HepG2 (cell line): Measurements from ENCODE around the gene AGBL3. TPM values are rescaled to one million over a fixed set of nuclear protein-coding genes. Genes with fewer than 3 reads are reported as not detected.

Experiments
- ATAC-seq: fragments of 200-7000 bp; cut with Tn5 transposase; 3 replicates; pipeline ENCODE4 v1.9.1; 2020; ENCODE audit warnings: mild to moderate bottlenecking, moderate library complexity
- BruUV-seq: library from RNA; stranded (reverse); fragments of 400-500 nt; replicated peaks from 2 replicates; lab custom pipeline; 2021; lab: Mats Ljungman, UMichigan
- CTCF ChIA-PET: fragments of 300-600 bp; formaldehyde crosslinking; extraction: SDS; loops from one replicate; lab custom pipeline; 2021; ENCODE audit warnings: low total read pairs, inconsistent platforms, low intra/inter-chr PET ratio; lab: Yijun Ruan, JAX
- POLR2A ChIA-PET: fragments of 350-600 bp; sonication (Branson Sonifier 250); formaldehyde crosslinking; loops from one replicate; lab custom pipeline; 2020; ENCODE audit warnings: antibody characterized with exemption, inconsistent platforms; lab: Yijun Ruan, JAX
- DNase-seq: peaks from one replicate; pipeline ENCODE4 v3.0.0-alpha.2; 2015; ENCODE audit warnings: low spot score
- FAIRE-seq: peaks from 3 replicates; lab custom pipeline; 2011; peaks lifted over from hg19 to GRCh38; lab: Jason Lieb, UNC
- H2AFZ ChIP-seq: one replicate; pipeline ENCODE4 v1.6.1; 2011; ENCODE audit warnings: low read length, inconsistent platforms
- H3K27ac ChIP-seq: fragments of 300-600 bp; 3 replicates; pipeline ENCODE4 v1.8.0; 2011; ENCODE audit warnings: mixed run types, mild to moderate bottlenecking, mixed read lengths, low read length, inconsistent platforms; ENCODE audit not compliant: insufficient read depth; ENCODE audit errors: extremely low read length
- H3K27me3 ChIP-seq, 2 experiments: fragments of 200-600 bp in 1 of 2; 2 replicates in 1 of 2; 3 replicates in 1 of 2; pipeline versions ENCODE4 v1.6.0 to v1.8.0; 2011; ENCODE audit warnings: low read length in 2 of 2, mild to moderate bottlenecking in 2 of 2, moderate library complexity in 2 of 2, inconsistent platforms in 1 of 2; ENCODE audit not compliant: insufficient read depth in 2 of 2, control insufficient read depth in 1 of 2
- H3K36me3 ChIP-seq, 2 experiments: fragments of 200-600 bp in 1 of 2; replicated peaks in 1 of 2; 2 replicates in 1 of 2; 3 replicates in 1 of 2; pipeline versions ENCODE4 v1.5.1 to v1.8.0; 2011; ENCODE audit warnings: low read length in 2 of 2, inconsistent platforms in 1 of 2; ENCODE audit not compliant: insufficient read depth in 2 of 2, control insufficient read depth in 1 of 2
- H3K4me1 ChIP-seq: 2 replicates; pipeline ENCODE4 v1.5.1; 2012; ENCODE audit warnings: low read length, inconsistent platforms; ENCODE audit not compliant: insufficient read depth
- H3K4me2 ChIP-seq: 2 replicates; pipeline ENCODE4 v1.6.0; 2011; ENCODE audit warnings: low read depth, low read length, inconsistent platforms
- H3K4me3 ChIP-seq, 3 experiments: fragments of 200-600 bp in 1 of 3; sonication (generic), shearing (Covaris generic) in 1 of 3; replicated peaks in 1 of 3; 2 replicates each; pipeline ENCODE4 v1.5.1; 2011 to 2016; ENCODE audit warnings: low read length in 3 of 3, inconsistent platforms in 2 of 3, low read depth in 2 of 3, mild to moderate bottlenecking in 2 of 3, control low read depth in 1 of 3, mixed read lengths in 1 of 3; ENCODE audit not compliant: insufficient read depth in 1 of 3
- H3K79me2 ChIP-seq: one replicate; pipeline ENCODE4 v1.6.1; 2011; ENCODE audit warnings: low read length, inconsistent platforms; ENCODE audit not compliant: insufficient read depth
- H3K9ac ChIP-seq: 2 replicates; pipeline ENCODE4 v1.6.0; 2011; ENCODE audit warnings: mild to moderate bottlenecking, low read depth, low read length, inconsistent platforms; ENCODE audit not compliant: insufficient read depth
- H3K9me3 ChIP-seq: 2 replicates; pipeline ENCODE4 v1.5.1; 2012; ENCODE audit warnings: mild to moderate bottlenecking, low read length
- H4K20me1 ChIP-seq: 2 replicates; pipeline ENCODE4 v1.6.0; 2011; ENCODE audit warnings: inconsistent platforms, mild to moderate bottlenecking, low read length, moderate library complexity; ENCODE audit not compliant: insufficient read depth
- ASH2L ChIP-seq: fragments of 300-600, 200-600 bp; sonication (generic); IDR thresholded peaks from 2 replicates; pipeline ENCODE4 v1.7.0; 2017; ENCODE audit warnings: low read depth, mild to moderate bottlenecking, moderate library complexity, mixed read lengths, low read length; ENCODE audit not compliant: insufficient read length
- DMAP1 ChIP-seq: IDR thresholded peaks from 2 replicates; pipeline ENCODE4 v1.6.1; 2016
- DR1 ChIP-seq: sonication (generic); formaldehyde crosslinking; IDR thresholded peaks from 2 replicates; pipeline ENCODE4 v1.8.0; 2021; ENCODE audit warnings: mild to moderate bottlenecking, missing genetic modification reagents, inconsistent platforms
- NR1H2 ChIP-seq: sonication (generic); formaldehyde crosslinking; IDR thresholded peaks from 2 replicates; pipeline ENCODE4 v1.8.1; 2022; ENCODE audit warnings: low read depth, missing genetic modification reagents, borderline replicate concordance
- POGK ChIP-seq: sonication (generic); formaldehyde crosslinking; conservative IDR thresholded peaks from 2 replicates; pipeline ENCODE4 v1.8.0; 2022; ENCODE audit warnings: mild to moderate bottlenecking, moderate library complexity, missing genetic modification reagents
- RNF219 ChIP-seq: sonication (generic); formaldehyde crosslinking; IDR thresholded peaks from 2 replicates; pipeline ENCODE4 v1.5.0; 2020; ENCODE audit warnings: mild to moderate bottlenecking, missing genetic modification reagents
- STAT6 ChIP-seq: sonication (generic); formaldehyde crosslinking; IDR thresholded peaks from 2 replicates; pipeline ENCODE4 v1.4.0; 2020; ENCODE audit warnings: missing genetic modification reagents, mild to moderate bottlenecking, borderline replicate concordance
- THAP11 ChIP-seq: IDR thresholded peaks from 2 replicates; pipeline ENCODE4 v1.6.1; 2016; ENCODE audit warnings: missing biosample characterization, missing genetic modification reagents
- THRA ChIP-seq: sonication (generic); formaldehyde crosslinking; IDR thresholded peaks from 2 replicates; pipeline ENCODE4 v1.4.0; 2020; ENCODE audit warnings: missing genetic modification reagents, borderline replicate concordance
- TMF1 ChIP-seq: sonication (generic); formaldehyde crosslinking; IDR thresholded peaks from 2 replicates; pipeline ENCODE4 v1.8.1; 2022; ENCODE audit warnings: low read depth, missing genetic modification reagents
- ZBTB10 ChIP-seq: sonication (generic); formaldehyde crosslinking; IDR thresholded peaks from 2 replicates; pipeline ENCODE4 v1.4.0; 2020; ENCODE audit warnings: missing genetic modification reagents, borderline replicate concordance
- ZNF317 ChIP-seq: sonication (generic); formaldehyde crosslinking; IDR thresholded peaks from 2 replicates; pipeline ENCODE4 v1.5.0; 2020; ENCODE audit warnings: mild to moderate bottlenecking, missing genetic modification reagents
- ZNF616 ChIP-seq: sonication (generic); formaldehyde crosslinking; IDR thresholded peaks from 2 replicates; pipeline ENCODE4 v1.5.0; 2020; ENCODE audit warnings: low read depth, mild to moderate bottlenecking, missing genetic modification reagents
- ZSCAN12 ChIP-seq: sonication (generic); formaldehyde crosslinking; IDR thresholded peaks from 2 replicates; pipeline ENCODE4 v1.9.0; 2021; ENCODE audit warnings: mild to moderate bottlenecking, missing genetic modification reagents
- WGBS: methylation state at CpG from one replicate; pipeline ENCODE4 v1.1.6; 2017; ENCODE audit warnings: low lambda C conversion rate; 5-methylcytosine and 5-hydroxymethylcytosine counted together
- in situ Hi-C: cut with HindIII; loops from 2 replicates; pipeline ENCODE4 v1.10.0; 2017; ENCODE audit warnings: low pct_unique_long_range_greater_than_20kb; ENCODE audit not compliant: extremely low pct_ligation_motif_present
- intact Hi-C: fragments of 100-400 bp; cut with micrococcal nuclease; formaldehyde crosslinking; loops from one replicate; pipeline ENCODE4 v1.10.0; 2022; ENCODE audit not compliant: unreplicated experiment
- polyA plus RNA-seq, 8 experiments: library from polyadenylated mRNA; depleted of rRNA in 3 of 8; stranded (reverse) in 7 of 8; unstranded in 1 of 8; fragments of >200 nt; fragmentation: Illumina TruSeq in 4 of 8; extraction: Trizol in 4 of 8; gene quantifications; 2 replicates each; pipeline versions ENCODE4 v1.2.1 to v1.2.3, GENCODE V29; 2011 to 2016; ENCODE audit warnings: low read depth in 4 of 8, missing spikeins in 1 of 8, mixed read lengths in 1 of 8; ENCODE audit not compliant: insufficient read depth in 1 of 8
- total RNA-seq, 5 experiments: library from RNA; depleted of rRNA; stranded (reverse); fragments of >200 nt; fragmentation: Illumina TruSeq; extraction: Trizol; gene quantifications; 2 replicates each; pipeline ENCODE4 v1.2.3, GENCODE V29; 2016; ENCODE audit warnings: low read depth in 1 of 5

AGBL3 gene
- total and polyA plus RNA-seq, 2 of the 13 experiments (the other 11 are each of a cell fraction or from before 2014, with no cell fraction given), result 2.2 to 7.2 TPM

GRCh38 chr7:134938141-134938540 is 48.2 kb upstream of the AGBL3 start:
- no TSS peak for BruUV-seq
- Histone ChIP-seq H3K9me3 (no peaks in the 10 kb centered on the region), H3K27ac (no peak overlapping the region), H2AFZ (no peak overlapping the region), H3K36me3 (peaks cover 17 to 45% of the 10 kb centered on the region in 2 experiments; a peak in 4 of 5 replicates), H3K79me2 (no peaks in the 10 kb centered on the region), H3K4me1 (peaks cover 27% of the 10 kb centered on the region), H3K4me2 (no peak overlapping the region), H3K27me3 (no peaks in the 10 kb centered on the region), H4K20me1 (no peaks in the 10 kb centered on the region), H3K4me3 (no peak overlapping the region), H3K9ac (no peak overlapping the region)
- FAIRE-seq (no peak), DNase-seq (no peak), ATAC-seq (no peak)
- 94% methylated on average over 4 of the region's 4 CpGs for WGBS
- intact Hi-C loops, result no loop called here
- ChIA-PET POLR2A (no interaction called here), CTCF (no interaction called here)
- in situ Hi-C loops, result no loop called here
- no peak for TF ChIP-seq STAT6 (CRISPR knock-in tag)
- no peak for TF ChIP-seq THRA (CRISPR knock-in tag)
- TF ChIP-seq ZSCAN12, result no peak
- TF ChIP-seq ZBTB10 (CRISPR knock-in tag), result no peak
- TF ChIP-seq ASH2L, result no peak
- TF ChIP-seq DMAP1 (CRISPR knock-in tag), result no peak
- no peak for TF ChIP-seq RNF219
- TF ChIP-seq NR1H2 (CRISPR knock-in tag), result no peak
- no peak for TF ChIP-seq ZNF317
- TF ChIP-seq DR1, result no peak
- TF ChIP-seq POGK (CRISPR knock-in tag), result no peak
- TF ChIP-seq ZNF616 (CRISPR knock-in tag), result no peak
- TF ChIP-seq THAP11, result no peak
- no peak for TF ChIP-seq TMF1 (CRISPR knock-in tag)
